HG03432 (cell line): ENCODE results near the gene MTHFD1L.
"Not testable (repeated sequence)": the region's sequence is repeated elsewhere in the genome, so short reads cannot be mapped to it uniquely, and the experiment has no call there.

Source experiments
- ATAC-seq: cut with Tn5 transposase; IDR thresholded peaks from one replicate; pipeline ENCODE4 v1.9.1; 2021; ENCODE audit warnings: mild to moderate bottlenecking, moderate library complexity; ENCODE audit not compliant: unreplicated experiment

The MTHFD1L gene

GRCh38 chr6:151060766-151061531 is 195.4 kb downstream of the MTHFD1L start:
- no peak for ATAC-seq

- no peak for ATAC-seq
Observed at GRCh38 chr6:151063352-151063751, 197.8 kb downstream of the MTHFD1L start.

GRCh38 chr6:151063842-151064647 is 198.5 kb downstream of the MTHFD1L start:
- no peak for ATAC-seq

- no peak for ATAC-seq
Observed at GRCh38 chr6:151065027-151065815, 199.7 kb downstream of the MTHFD1L start.

GRCh38 chr6:151067684-151068596 is 202.4 kb downstream of the MTHFD1L start:
- ATAC-seq, result no peak

GRCh38 chr6:151068761-151069312 is 203.3 kb downstream of the MTHFD1L start:
- ATAC-seq, result no peak

GRCh38 chr6:151069641-151070040 is 204.1 kb downstream of the MTHFD1L start:
- ATAC-seq, result no peak

GRCh38 chr6:151070631-151071051 is 205.1 kb downstream of the MTHFD1L start:
- ATAC-seq, result no peak

GRCh38 chr6:151071295-151071694 is 205.8 kb downstream of the MTHFD1L start:
- no peak for ATAC-seq

- ATAC-seq, result no peak
Observed at GRCh38 chr6:151073146-151073545, 207.6 kb downstream of the MTHFD1L start.

- no peak for ATAC-seq
Observed at GRCh38 chr6:151073701-151074100, 208.2 kb downstream of the MTHFD1L start.

GRCh38 chr6:151075005-151075404 is 209.5 kb downstream of the MTHFD1L start:
- no peak for ATAC-seq

GRCh38 chr6:151075527-151075926 is 210.0 kb downstream of the MTHFD1L start:
- no peak for ATAC-seq

GRCh38 chr6:151075930-151076555 is 210.5 kb downstream of the MTHFD1L start:
- no peak for ATAC-seq

- no peak for ATAC-seq
Observed at GRCh38 chr6:151078655-151079054, 213.2 kb downstream of the MTHFD1L start.

GRCh38 chr6:151081656-151082055 is 216.2 kb downstream of the MTHFD1L start:
- no peak for ATAC-seq

GRCh38 chr6:151082079-151082478 is 216.6 kb downstream of the MTHFD1L start:
- ATAC-seq, result no peak

GRCh38 chr6:151084275-151084674 is 218.8 kb downstream of the MTHFD1L start:
- ATAC-seq, result no peak

GRCh38 chr6:151087055-151087454 is 221.6 kb downstream of the MTHFD1L start:
- not testable (repeated sequence) for ATAC-seq
